H1 (cell line): ENCODE results near the gene NKD2.

Experiments used
- CTCF ChIP-seq, 3 experiments: IDR thresholded peaks; 1 replicate in 2 of 3; 2 replicates in 1 of 3; pipeline versions ENCODE4 v1.5.1 to v1.6.1; 2011; ENCODE audit warnings: low read length in 3 of 3, mild to moderate bottlenecking in 3 of 3, inconsistent platforms in 2 of 3, low read depth in 1 of 3, moderate library complexity in 1 of 3; ENCODE audit not compliant: insufficient read depth in 1 of 3; ENCODE audit errors: control extremely low read depth in 1 of 3
- EP300 ChIP-seq, 2 experiments: IDR thresholded peaks; 1 replicate in 1 of 2; 2 replicates in 1 of 2; pipeline ENCODE4 v1.6.1; 2011 to 2012; ENCODE audit warnings: low read depth in 2 of 2, low read length in 2 of 2, mild to moderate bottlenecking in 2 of 2, borderline replicate concordance in 1 of 2, inconsistent platforms in 1 of 2, moderate library complexity in 1 of 2
- EZH2 ChIP-seq: fragments of 200-600 bp; sonication (generic); IDR thresholded peaks from 2 replicates; pipeline ENCODE4 v1.7.1; 2012; ENCODE audit warnings: low read depth, mild to moderate bottlenecking, moderate library complexity, low read length, inconsistent platforms; ENCODE audit not compliant: severe bottlenecking
- JUND ChIP-seq: IDR thresholded peaks from 2 replicates; pipeline ENCODE4 v1.6.1; 2011; ENCODE audit warnings: mild to moderate bottlenecking, improper control_type of control experiment, low read length
- POLR2A ChIP-seq, 2 experiments: IDR thresholded peaks; 1 replicate in 1 of 2; 2 replicates in 1 of 2; pipeline ENCODE4 v1.6.1; 2011; ENCODE audit warnings: low read depth in 2 of 2, low read length in 2 of 2, mild to moderate bottlenecking in 2 of 2; ENCODE audit errors: control extremely low read depth in 1 of 2
- POLR2AphosphoS5 ChIP-seq: IDR thresholded peaks from 2 replicates; pipeline ENCODE4 v1.6.1; 2011; ENCODE audit warnings: low read depth, low read length
- RAD21 ChIP-seq, 2 experiments: IDR thresholded peaks in 1 of 2; conservative IDR thresholded peaks in 1 of 2; 2 replicates each; pipeline ENCODE4 v1.6.1; 2011; ENCODE audit warnings: low read depth in 2 of 2, low read length in 2 of 2, improper control_type of control experiment in 1 of 2, inconsistent platforms in 1 of 2, mild to moderate bottlenecking in 1 of 2, moderate library complexity in 1 of 2
- SIN3A ChIP-seq, 2 experiments: IDR thresholded peaks in 1 of 2; conservative IDR thresholded peaks in 1 of 2; 2 replicates each; pipeline ENCODE4 v1.6.1; 2011 to 2012; ENCODE audit warnings: low read length in 2 of 2, improper control_type of control experiment in 1 of 2, low read depth in 1 of 2, mild to moderate bottlenecking in 1 of 2
- SP2 ChIP-seq: IDR thresholded peaks from 2 replicates; pipeline ENCODE4 v1.6.1; 2012; ENCODE audit warnings: mild to moderate bottlenecking, low read length, inconsistent platforms
- TAF1 ChIP-seq: IDR thresholded peaks from 2 replicates; pipeline ENCODE4 v1.6.1; 2011; ENCODE audit warnings: mild to moderate bottlenecking, low read depth, low read length
- YY1 ChIP-seq: IDR thresholded peaks from 2 replicates; pipeline ENCODE4 v1.6.1; 2011; ENCODE audit warnings: low read depth, mild to moderate bottlenecking, low read length

GRCh38 chr5:1039210-1039548 lies 30.6 kb downstream of the NKD2 start:
- no peak for TF ChIP-seq CTCF (IDR thresholded peaks at IDR 0.05; ENCODE audit: control extremely low read depth in 1 of 3, insufficient read depth in 1 of 3, low read depth in 1 of 3, low read length in 3 of 3)
- TF ChIP-seq POLR2A (IDR thresholded peaks at IDR 0.05; ENCODE audit: control extremely low read depth in 1 of 2, low read depth in 2 of 2, low read length in 2 of 2), result no peak
- TF ChIP-seq SIN3A (conservative IDR thresholded peaks at IDR 0.05 in 1 of 2, IDR thresholded peaks at IDR 0.05 in 1 of 2; ENCODE audit: low read depth in 1 of 2, low read length in 2 of 2), result no peak
- TF ChIP-seq EP300 (IDR thresholded peaks at IDR 0.05; ENCODE audit: borderline replicate concordance in 1 of 2, low read depth in 2 of 2, low read length in 2 of 2), result no peak
- TF ChIP-seq EZH2, result no peak
- TF ChIP-seq RAD21 (IDR thresholded peaks at IDR 0.05 in 1 of 2, conservative IDR thresholded peaks at IDR 0.05 in 1 of 2; ENCODE audit: low read depth in 2 of 2, low read length in 2 of 2), result no peak
- TF ChIP-seq JUND, result no peak
- TF ChIP-seq POLR2AphosphoS5, result no peak
- no peak for TF ChIP-seq SP2
- TF ChIP-seq YY1, result no peak
- TF ChIP-seq TAF1, result no peak
